H1 (cell line): Measurements from ENCODE around the gene KRTAP12-2. TPM values are rescaled to one million over a fixed set of nuclear protein-coding genes. Genes with fewer than 3 reads are reported as not detected.

Experiments used
- CTCF ChIA-PET: fragments of 300-600 bp; sonication (Branson Sonifier 250); formaldehyde crosslinking; loops from one replicate; lab custom pipeline; 2021; ENCODE audit not compliant: partially characterized antibody; lab: Charles Lee
- POLR2A ChIA-PET: fragments of 300-600 bp; sonication (Branson Sonifier 250); formaldehyde crosslinking; loops from one replicate; lab custom pipeline; 2021; ENCODE audit warnings: inconsistent platforms; ENCODE audit not compliant: partially characterized antibody; lab: Charles Lee
- DNase-seq, 2 experiments: peaks; one replicate each; pipeline versions ENCODE4 v3.0.0 to v3.0.0-alpha.2; 2010 to 2022; ENCODE audit warnings: low spot score in 2 of 2, low read depth in 1 of 2, mixed read lengths in 1 of 2
- FAIRE-seq: peaks from 2 replicates; lab custom pipeline; 2011; peaks lifted over from hg19 to GRCh38; lab: Jason Lieb, UNC
- H2AFZ ChIP-seq: 2 replicates; pipeline ENCODE4 v1.8.1; 2012; ENCODE audit warnings: low read length, inconsistent platforms
- H2AK5ac ChIP-seq: 2 replicates; pipeline ENCODE4 v1.6.1; 2013; ENCODE audit warnings: low read depth, low read length
- H2BK120ac ChIP-seq: replicated peaks from 2 replicates; pipeline ENCODE3; 2013; ENCODE audit warnings: low read depth, low read length, inconsistent platforms
- H2BK12ac ChIP-seq: 2 replicates; pipeline ENCODE4 v1.6.1; 2013; ENCODE audit warnings: low read depth, low read length
- H2BK15ac ChIP-seq: 2 replicates; pipeline ENCODE4 v1.6.1; 2013; ENCODE audit warnings: low read length
- H2BK20ac ChIP-seq: 2 replicates; pipeline ENCODE4 v1.6.1; 2013; ENCODE audit warnings: low read length
- H2BK5ac ChIP-seq: 2 replicates; pipeline ENCODE4 v1.6.1; 2013; ENCODE audit warnings: low read depth, low read length
- H3K14ac ChIP-seq: 2 replicates; pipeline ENCODE4 v1.6.1; 2013; ENCODE audit warnings: inconsistent platforms; ENCODE audit not compliant: insufficient read length
- H3K18ac ChIP-seq: 2 replicates; pipeline ENCODE4 v1.6.1; 2013; ENCODE audit warnings: low read length; ENCODE audit errors: extremely low read depth
- H3K23ac ChIP-seq: 2 replicates; pipeline ENCODE4 v1.6.1; 2013; ENCODE audit warnings: inconsistent platforms; ENCODE audit not compliant: insufficient read length
- H3K23me2 ChIP-seq: 2 replicates; pipeline ENCODE4 v1.6.1; 2013; ENCODE audit warnings: low read depth, low read length
- H3K27ac ChIP-seq: 2 replicates; pipeline ENCODE4 v1.6.1; 2011; ENCODE audit warnings: low read depth, low read length, inconsistent platforms
- H3K27me3 ChIP-seq, 4 experiments: replicated peaks in 1 of 4; 1 replicate in 1 of 4; 2 replicates in 3 of 4; pipeline versions ENCODE4 v1.6.1 to v1.8.1; 2011 to 2013; ENCODE audit warnings: low read length in 3 of 4, mild to moderate bottlenecking in 3 of 4, inconsistent platforms in 2 of 4, mixed read lengths in 2 of 4, moderate library complexity in 1 of 4; ENCODE audit not compliant: control insufficient read depth in 3 of 4, insufficient read depth in 3 of 4; ENCODE audit errors: extremely low read depth in 1 of 4
- H3K36me3 ChIP-seq, 4 experiments: 2 replicates each; pipeline versions ENCODE4 v1.6.1 to v1.8.1; 2011 to 2013; ENCODE audit warnings: mild to moderate bottlenecking in 4 of 4, low read length in 3 of 4, moderate library complexity in 2 of 4, control low read depth in 1 of 4, inconsistent platforms in 1 of 4; ENCODE audit not compliant: insufficient read depth in 4 of 4, control insufficient read depth in 2 of 4
- H3K4ac ChIP-seq: replicated peaks from 2 replicates; pipeline ENCODE3; 2013; ENCODE audit warnings: low read length, low read depth, mixed read lengths, inconsistent platforms; ENCODE audit not compliant: insufficient read length
- H3K4me1 ChIP-seq, 4 experiments: replicated peaks in 1 of 4; 1 replicate in 1 of 4; 2 replicates in 3 of 4; pipeline versions ENCODE4 v1.6.1 to v1.8.1; 2011 to 2013; ENCODE audit warnings: low read length in 3 of 4, inconsistent platforms in 2 of 4, mixed read lengths in 1 of 4; ENCODE audit not compliant: insufficient read depth in 4 of 4, control insufficient read depth in 3 of 4
- H3K4me2 ChIP-seq, 2 experiments: 2 replicates each; pipeline versions ENCODE4 v1.6.1 to v1.8.1; 2011 to 2013; ENCODE audit warnings: low read depth in 2 of 2, low read length in 2 of 2, control low read depth in 1 of 2, inconsistent platforms in 1 of 2, mild to moderate bottlenecking in 1 of 2; ENCODE audit not compliant: insufficient read depth in 1 of 2
- H3K4me3 ChIP-seq, 4 experiments: fragments of 200-600, 300-600 bp in 1 of 4; sonication (generic), shearing (Covaris generic), sonication (Bioruptor Twin) in 1 of 4; 2 replicates each; pipeline versions ENCODE4 v1.5.1 to v1.8.1; 2011 to 2016; ENCODE audit warnings: low read length in 4 of 4, low read depth in 3 of 4, control low read depth in 2 of 4, inconsistent platforms in 2 of 4, mild to moderate bottlenecking in 2 of 4, mixed read lengths in 1 of 4, moderate library complexity in 1 of 4; ENCODE audit not compliant: insufficient read depth in 2 of 4; ENCODE audit errors: extremely low read depth in 1 of 4
- H3K56ac ChIP-seq: replicated peaks from 2 replicates; pipeline ENCODE3; 2013; ENCODE audit warnings: low read depth, mild to moderate bottlenecking, mixed read lengths, low read length, inconsistent platforms; ENCODE audit not compliant: insufficient read length
- H3K79me1 ChIP-seq: 2 replicates; pipeline ENCODE4 v1.6.1; 2013; ENCODE audit warnings: low read depth, low read length, control low read depth
- H3K79me2 ChIP-seq, 2 experiments: 2 replicates each; pipeline versions ENCODE4 v1.6.1 to v1.8.1; 2012 to 2013; ENCODE audit warnings: low read length in 2 of 2, mild to moderate bottlenecking in 2 of 2, inconsistent platforms in 1 of 2; ENCODE audit not compliant: insufficient read depth in 2 of 2, control insufficient read depth in 1 of 2
- H3K9ac ChIP-seq, 4 experiments: replicated peaks in 1 of 4; 1 replicate in 1 of 4; 2 replicates in 3 of 4; pipeline versions ENCODE4 v1.6.1 to v1.8.1; 2011 to 2013; ENCODE audit warnings: low read depth in 3 of 4, low read length in 3 of 4, control low read depth in 2 of 4, mild to moderate bottlenecking in 2 of 4, moderate library complexity in 2 of 4, inconsistent platforms in 1 of 4; ENCODE audit errors: extremely low read depth in 1 of 4
- H3K9me3 ChIP-seq, 2 experiments: 2 replicates each; pipeline versions ENCODE4 v1.6.1 to v1.8.1; 2012 to 2013; ENCODE audit warnings: mild to moderate bottlenecking in 2 of 2, moderate library complexity in 2 of 2, control low read depth in 1 of 2, inconsistent platforms in 1 of 2, low read depth in 1 of 2, low read length in 1 of 2, mixed read lengths in 1 of 2; ENCODE audit not compliant: insufficient read depth in 2 of 2
- H4K20me1 ChIP-seq, 2 experiments: replicated peaks in 1 of 2; 2 replicates each; pipeline versions ENCODE3 to v1.8.1; 2011 to 2013; ENCODE audit warnings: inconsistent platforms in 2 of 2, low read length in 2 of 2, mild to moderate bottlenecking in 1 of 2; ENCODE audit not compliant: insufficient read depth in 2 of 2, control insufficient read depth in 1 of 2
- H4K5ac ChIP-seq: 2 replicates; pipeline ENCODE4 v1.6.1; 2013; ENCODE audit warnings: low read length, low read depth, mixed read lengths, inconsistent platforms; ENCODE audit not compliant: insufficient read length
- H4K8ac ChIP-seq: 2 replicates; pipeline ENCODE4 v1.8.0; 2013; ENCODE audit warnings: mild to moderate bottlenecking, moderate library complexity, low read length, inconsistent platforms; ENCODE audit not compliant: insufficient read depth; ENCODE audit errors: extremely low read depth
- H4K91ac ChIP-seq: replicated peaks from 2 replicates; pipeline ENCODE3; 2013; ENCODE audit warnings: low read length, mixed read lengths, inconsistent platforms; ENCODE audit not compliant: insufficient read length
- ATF2 ChIP-seq: IDR thresholded peaks from 2 replicates; pipeline ENCODE4 v1.6.1; 2012; ENCODE audit warnings: low read length, inconsistent platforms
- CEBPB ChIP-seq: IDR thresholded peaks from 2 replicates; pipeline ENCODE4 v1.6.1; 2012; ENCODE audit warnings: low read depth, low read length
- CHD1 ChIP-seq: IDR thresholded peaks from 2 replicates; pipeline ENCODE4 v1.6.1; 2012; ENCODE audit warnings: low read depth, low read length, improper control_type of control experiment
- CHD2 ChIP-seq: IDR thresholded peaks from 2 replicates; pipeline ENCODE4 v1.6.1; 2012; ENCODE audit warnings: low read length, improper control_type of control experiment
- EGR1 ChIP-seq: IDR thresholded peaks from 2 replicates; pipeline ENCODE4 v1.6.1; 2011; ENCODE audit warnings: low read depth, low read length, borderline replicate concordance
- JUN ChIP-seq: IDR thresholded peaks from 2 replicates; pipeline ENCODE4 v1.6.1; 2011; ENCODE audit warnings: low read depth, mild to moderate bottlenecking, improper control_type of control experiment, low read length
- NRF1 ChIP-seq: IDR thresholded peaks from 2 replicates; pipeline ENCODE4 v1.6.1; 2011; ENCODE audit warnings: mild to moderate bottlenecking, low read depth, low read length, improper control_type of control experiment
- SIX5 ChIP-seq: IDR thresholded peaks from 2 replicates; pipeline ENCODE4 v1.6.1; 2011; ENCODE audit warnings: mild to moderate bottlenecking, low read depth, low read length
- SUZ12 ChIP-seq: fragments of 200-600 bp; sonication (generic); IDR thresholded peaks from 2 replicates; pipeline ENCODE4 v1.6.1; 2012; ENCODE audit warnings: mild to moderate bottlenecking, inconsistent platforms, low read length, moderate library complexity, mixed read lengths
- TAF7 ChIP-seq: optimal IDR thresholded peaks from 2 replicates; pipeline ENCODE3; 2011; ENCODE audit warnings: low read depth, mild to moderate bottlenecking, inconsistent platforms, low read length, moderate library complexity, borderline replicate concordance
- TEAD4 ChIP-seq: IDR thresholded peaks from 2 replicates; pipeline ENCODE4 v1.6.1; 2012; ENCODE audit warnings: low read depth, low read length, inconsistent platforms, mixed read lengths
- USF2 ChIP-seq: IDR thresholded peaks from 2 replicates; pipeline ENCODE4 v1.6.1; 2011; ENCODE audit warnings: low read length, improper control_type of control experiment
- YY1 ChIP-seq: IDR thresholded peaks from 2 replicates; pipeline ENCODE4 v1.6.1; 2011; ENCODE audit warnings: low read depth, mild to moderate bottlenecking, low read length
- WGBS, 2 experiments: shearing (Covaris generic) in 1 of 2; methylation state at CpG; one replicate each; pipeline versions ENCODE4 v1.1.6 to v1.1.7; 2013 to 2015; ENCODE audit warnings: low lambda C conversion rate in 2 of 2, mixed read lengths in 2 of 2, inconsistent platforms in 1 of 2, low coverage in 1 of 2, missing lambda C conversion rate in 1 of 2; ENCODE audit not compliant: insufficient replicate concordance in 2 of 2, insufficient coverage in 1 of 2, insufficient read length in 1 of 2; ENCODE audit errors: extremely low coverage in 1 of 2, missing lambda C conversion rate in 1 of 2; 5-methylcytosine and 5-hydroxymethylcytosine counted together
- polyA plus RNA-seq, 7 experiments: library from polyadenylated mRNA; depleted of rRNA in 3 of 7; stranded (reverse) in 5 of 7; unstranded in 2 of 7; fragments of >200 nt in 5 of 7; fragments of 200-250 nt in 2 of 7; gene quantifications; 1 replicate in 5 of 7; 2 replicates in 1 of 7; 4 replicates in 1 of 7; pipeline versions ENCODE4 v1.2.1 to v1.2.3, GENCODE V29; 2011 to 2013; ENCODE audit warnings: missing spikeins in 2 of 7, mixed read lengths in 2 of 7
- total RNA-seq: library from RNA; stranded (reverse); fragmentation: NEBNext Ultra II Directional; extraction: Animal tissue kit (Norgen Biotek cat#: 25700); gene quantifications from 2 replicates; pipeline ENCODE4 v1.2.1, GENCODE V29; 2021

KRTAP12-2 gene
- total and polyA plus RNA-seq, 2 of the 8 experiments (the other 6 are each of a cell fraction or from before 2014, with no cell fraction given): 0.50 TPM; not detected in 1

GRCh38 chr21:44656868-44657267, 9.9 kb downstream of the KRTAP12-2 start:
- Histone ChIP-seq H3K36me3 (no peaks in the 10 kb centered on the region), H2BK15ac (no peak overlapping the region), H3K27me3 (peaks cover 0 to 2% (median 0%) of the 10 kb centered on the region in 4 experiments; a peak in 1 of 7 replicates), H4K5ac (no peak overlapping the region), H3K79me1 (no peaks in the 10 kb centered on the region), H4K20me1 (no peaks in the 10 kb centered on the region), H4K8ac (no peak overlapping the region), H3K79me2 (no peaks in the 10 kb centered on the region), H3K23me2 (no peaks in the 10 kb centered on the region), H4K91ac (no peak overlapping the region), H3K4me1 (peaks cover 0 to 9% (median 3%) of the 10 kb centered on the region in 4 experiments; a peak in 5 of 7 replicates), H3K27ac (no peak overlapping the region), H3K4me2 (no peak overlapping the region), H3K4me3 (no peak overlapping the region), H3K4ac (no peak overlapping the region), H3K56ac (no peak overlapping the region), H3K9me3 (peaks cover 0 to 4% of the 10 kb centered on the region in 2 experiments; a peak in 2 of 4 replicates), H2BK20ac (no peak overlapping the region), H2AK5ac (no peak overlapping the region), H3K23ac (no peak overlapping the region), H2AFZ (no peak overlapping the region), H2BK5ac (no peak overlapping the region), H2BK120ac (no peak overlapping the region), H3K9ac (no peak overlapping the region), H3K18ac (no peak overlapping the region), H2BK12ac (no peak overlapping the region), H3K14ac (no peak overlapping the region)
- ChIA-PET POLR2A (no interaction called here), CTCF (no interaction called here)
- no peak for FAIRE-seq
- DNase-seq: no peak
- 78% methylated on average over 1 of the region's 1 CpG; no CpG with 5 or more reads in 1 of the 2 experiments for WGBS, 2 experiments
- TF ChIP-seq TAF7 (no peak), CHD1 (no peak), USF2 (no peak), SIX5 (no peak), TEAD4 (no peak), NRF1 (no peak), SUZ12 (no peak), ATF2 (no peak), JUN (no peak), YY1 (no peak), CEBPB (no peak), EGR1 (no peak), CHD2 (no peak)
